HG03575 (cell line): ENCODE results near the gene AURKB.
"Not testable (repeated sequence)": the region's sequence is repeated elsewhere in the genome, so short reads cannot be mapped to it uniquely, and the experiment has no call there.

ENCODE experiments used
- ATAC-seq: cut with Tn5 transposase; IDR thresholded peaks from one replicate; pipeline ENCODE4 v1.9.1; 2021; ENCODE audit not compliant: unreplicated experiment, insufficient number of reproducible peaks, low FRiP score; ENCODE audit errors: extremely low read depth

AURKB gene

DNA sequence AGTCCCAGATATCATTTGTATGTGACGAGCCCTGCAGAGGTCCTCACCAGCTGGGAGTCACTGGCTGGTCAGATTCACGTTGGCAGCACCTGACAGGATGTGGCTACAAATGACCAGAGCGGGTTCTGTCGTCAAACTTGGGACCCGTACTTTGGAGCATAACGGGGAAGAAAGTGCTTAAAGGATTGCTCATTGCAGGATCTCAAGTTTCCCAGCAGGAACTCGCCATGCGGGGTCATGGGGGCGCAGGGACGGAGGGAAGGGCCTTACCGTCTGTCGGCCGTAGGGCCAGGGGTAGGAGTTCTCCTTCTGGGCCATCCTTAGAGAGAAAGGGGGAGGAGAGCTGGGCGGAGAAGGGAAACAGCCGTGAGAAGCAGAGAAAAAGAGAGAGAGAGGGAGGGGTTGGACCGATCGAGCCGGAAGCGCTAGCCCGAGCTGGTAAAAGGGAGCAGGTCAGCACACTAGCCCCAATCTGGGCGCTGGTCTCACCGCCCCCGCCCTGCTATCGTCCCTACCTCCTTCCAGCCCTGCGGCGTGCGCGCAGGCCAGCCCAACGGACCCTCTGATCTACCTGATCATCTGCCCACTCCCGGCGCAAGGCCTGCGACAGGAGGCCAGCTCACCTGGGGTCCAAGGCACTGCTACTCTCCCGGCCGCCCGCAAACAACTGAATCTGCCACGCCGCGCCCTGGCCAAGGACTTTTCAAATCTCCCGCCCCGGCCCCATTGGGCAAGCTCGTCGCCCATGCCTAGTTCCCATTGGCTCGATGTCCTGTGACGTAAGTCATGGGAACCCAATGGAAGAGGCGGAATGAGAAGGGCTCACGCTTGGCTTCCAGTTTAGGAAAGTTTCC lies at the start of gene AURKB:
AURKB (minus strand) TSS at position 669 of the 854 bp plus-strand sequence; CDS start at position 318, 351 bp downstream.
- no peak for ATAC-seq

DNA sequence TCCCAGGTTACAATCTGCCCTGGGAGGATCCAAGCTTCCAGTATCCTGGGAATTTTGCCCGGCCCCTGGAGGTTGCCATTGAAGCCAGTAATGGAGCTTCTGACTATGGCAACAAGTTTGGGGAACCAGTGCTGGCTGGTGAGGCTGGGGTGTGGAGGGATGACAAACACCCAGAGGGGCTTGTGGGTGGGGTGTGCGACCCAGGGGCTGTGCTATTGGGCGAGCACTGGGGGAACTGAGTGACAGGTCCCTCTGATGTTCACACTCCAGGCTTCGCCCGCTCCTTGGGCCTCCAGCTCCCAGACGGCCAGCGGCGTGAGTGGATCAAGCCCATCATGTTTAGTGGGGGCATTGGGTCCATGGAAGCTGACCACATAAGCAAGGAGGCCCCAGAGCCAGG lies 47.4 kb upstream of the AURKB start:
- no peak for ATAC-seq

DNA sequence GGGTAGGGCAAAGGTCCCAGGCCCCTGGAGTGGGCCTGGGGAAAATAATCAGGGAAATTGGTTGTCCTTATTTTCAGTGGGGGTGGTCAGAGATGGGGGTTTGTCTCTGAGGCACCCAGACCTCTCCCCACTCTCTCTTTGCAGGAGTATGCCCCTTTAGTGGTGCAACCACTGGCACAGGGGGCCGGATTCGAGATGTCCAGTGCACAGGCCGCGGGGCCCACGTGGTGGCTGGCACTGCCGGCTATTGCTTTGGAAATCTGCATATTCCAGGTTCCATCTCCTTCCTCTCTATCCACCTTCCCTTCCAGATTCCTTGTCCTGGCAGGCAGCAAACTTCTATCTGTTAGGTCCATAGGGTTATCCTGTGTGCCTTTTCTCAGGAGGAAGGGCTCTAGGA lies 46.3 kb upstream of the AURKB start:
- no peak for ATAC-seq

DNA sequence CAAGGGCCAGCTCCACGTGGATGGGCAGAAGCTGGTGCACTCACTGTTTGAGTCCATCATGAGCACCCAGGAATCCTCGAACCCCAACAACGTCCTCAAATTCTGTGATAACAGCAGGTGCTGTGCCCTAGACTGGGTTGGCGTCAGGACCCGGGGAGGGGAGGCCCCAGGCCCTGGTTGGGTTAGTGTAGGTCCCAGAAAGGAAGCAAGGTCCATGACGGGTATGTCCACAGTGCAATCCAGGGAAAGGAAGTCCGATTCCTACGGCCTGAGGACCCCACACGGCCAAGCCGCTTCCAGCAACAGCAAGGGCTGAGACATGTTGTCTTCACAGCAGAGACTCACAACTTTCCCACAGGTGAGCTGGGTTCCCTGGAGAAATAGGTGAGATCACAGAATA lies 45.9 kb upstream of the AURKB start:
- no peak for ATAC-seq

DNA sequence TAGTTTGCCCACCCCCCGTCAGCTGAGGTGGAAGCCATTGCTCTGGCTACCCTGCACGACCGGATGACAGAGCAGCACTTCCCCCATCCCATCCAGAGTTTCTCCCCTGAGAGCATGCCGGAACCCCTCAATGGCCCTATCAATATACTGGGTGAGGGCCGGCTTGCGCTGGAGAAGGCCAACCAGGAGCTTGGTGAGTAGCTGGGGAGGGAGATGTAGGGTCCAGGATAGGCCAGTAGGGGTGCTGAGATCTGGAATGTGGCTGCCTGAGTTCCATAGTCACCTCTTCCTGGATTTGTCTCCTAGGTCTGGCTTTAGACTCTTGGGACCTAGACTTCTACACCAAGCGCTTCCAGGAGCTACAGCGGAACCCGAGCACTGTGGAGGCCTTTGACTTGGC lies 45.1 kb upstream of the AURKB start:
- ATAC-seq: no peak

DNA sequence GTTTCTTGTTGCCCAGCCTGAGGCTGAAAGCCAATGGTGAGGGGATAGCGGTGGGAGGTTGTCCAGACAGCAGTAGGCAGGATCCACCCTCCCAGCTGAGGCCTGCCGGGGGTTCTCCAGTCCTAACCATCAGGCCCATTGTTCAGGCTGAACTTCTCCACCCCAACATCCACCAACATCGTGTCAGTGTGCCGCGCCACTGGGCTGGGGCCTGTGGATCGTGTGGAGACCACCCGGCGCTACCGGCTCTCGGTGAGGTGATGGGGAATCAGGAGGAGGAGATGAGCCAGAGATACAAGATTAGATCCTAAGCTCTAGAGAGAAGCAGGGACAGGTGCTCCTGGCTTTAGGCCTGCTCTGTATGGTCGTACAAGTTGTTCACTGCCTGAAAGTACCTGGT lies 44.5 kb upstream of the AURKB start:
- ATAC-seq: no peak

DNA sequence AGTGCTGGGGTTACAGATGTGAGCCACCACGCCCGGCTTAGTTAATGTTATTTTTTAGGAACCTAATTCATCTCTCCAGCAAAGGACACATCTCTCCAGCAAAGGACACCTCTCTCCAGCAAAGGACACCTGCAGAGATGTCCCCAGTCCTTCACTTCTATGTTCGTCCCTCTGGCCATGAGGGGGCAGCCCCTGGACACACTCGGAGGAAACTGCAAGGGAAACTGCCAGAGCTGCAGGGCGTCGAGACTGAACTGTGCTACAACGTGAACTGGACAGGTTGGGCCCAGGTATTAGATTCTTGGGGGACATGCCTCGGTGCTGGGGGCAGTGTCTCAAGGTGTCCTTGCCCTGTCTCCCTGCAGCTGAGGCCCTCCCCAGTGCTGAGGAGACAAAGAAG lies 43.4 kb upstream of the AURKB start:
- no peak for ATAC-seq

DNA sequence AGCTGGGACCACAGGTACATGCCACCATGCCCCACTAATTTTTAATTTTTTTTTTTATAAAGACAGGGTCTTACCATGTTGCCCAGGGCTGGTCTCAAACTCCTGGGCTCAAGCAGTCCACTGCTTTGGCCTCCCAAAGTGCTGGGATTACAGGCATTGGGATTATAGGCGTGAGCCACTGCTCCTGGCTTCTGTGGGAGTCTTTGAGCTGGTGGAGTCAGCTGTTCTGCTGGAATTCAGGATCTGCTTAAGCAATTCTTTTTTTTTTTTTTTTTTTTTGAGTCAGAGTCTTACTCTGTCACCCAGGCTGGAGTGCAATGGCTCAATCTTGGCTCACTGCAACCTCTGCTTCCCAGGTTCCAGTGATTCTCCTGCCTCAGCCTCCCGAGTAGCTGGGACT lies 41.0 kb upstream of the AURKB start:
- not testable (repeated sequence) for ATAC-seq

DNA sequence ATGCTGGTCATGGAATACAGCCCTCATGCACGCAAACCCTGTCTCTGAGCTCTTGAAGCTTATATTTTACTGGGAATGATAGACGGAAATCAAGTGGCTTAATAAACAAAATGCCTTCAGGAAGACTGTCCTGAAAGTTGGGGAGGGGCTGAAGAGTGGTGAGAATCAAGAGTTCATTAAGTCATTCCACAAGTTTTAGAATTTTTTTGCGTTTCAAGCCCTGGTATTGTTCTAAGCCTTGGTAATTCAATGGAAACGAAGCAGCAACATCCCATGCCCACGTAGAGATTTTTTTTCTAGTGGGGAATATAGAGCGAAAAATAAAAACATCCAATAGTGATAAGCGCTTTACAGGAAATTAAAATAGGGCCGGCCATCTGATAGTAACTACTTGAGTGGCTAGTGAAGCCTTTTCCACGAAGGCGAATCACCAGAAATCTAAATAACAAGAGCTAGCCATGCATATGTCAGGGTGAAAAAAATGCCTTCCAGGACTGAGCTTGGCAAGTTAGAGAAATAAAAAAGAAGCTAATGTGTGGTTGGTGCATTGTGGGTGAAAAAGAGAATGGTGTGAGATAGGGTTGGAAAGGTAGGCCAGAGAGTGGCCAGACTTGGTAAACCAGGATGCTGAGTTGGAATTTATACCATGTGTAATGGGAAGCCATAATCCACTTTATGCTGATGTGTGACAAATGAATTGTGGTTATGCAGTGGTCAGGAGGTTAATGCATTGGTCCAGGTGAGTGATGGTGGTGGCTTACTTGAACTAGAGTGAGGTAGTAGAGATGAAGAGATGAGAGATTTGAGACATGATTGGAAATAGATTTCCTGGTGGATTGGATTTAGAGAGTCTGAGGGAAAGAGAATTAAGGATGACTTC lies 39.5 kb upstream of the AURKB start:
- no peak for ATAC-seq

DNA sequence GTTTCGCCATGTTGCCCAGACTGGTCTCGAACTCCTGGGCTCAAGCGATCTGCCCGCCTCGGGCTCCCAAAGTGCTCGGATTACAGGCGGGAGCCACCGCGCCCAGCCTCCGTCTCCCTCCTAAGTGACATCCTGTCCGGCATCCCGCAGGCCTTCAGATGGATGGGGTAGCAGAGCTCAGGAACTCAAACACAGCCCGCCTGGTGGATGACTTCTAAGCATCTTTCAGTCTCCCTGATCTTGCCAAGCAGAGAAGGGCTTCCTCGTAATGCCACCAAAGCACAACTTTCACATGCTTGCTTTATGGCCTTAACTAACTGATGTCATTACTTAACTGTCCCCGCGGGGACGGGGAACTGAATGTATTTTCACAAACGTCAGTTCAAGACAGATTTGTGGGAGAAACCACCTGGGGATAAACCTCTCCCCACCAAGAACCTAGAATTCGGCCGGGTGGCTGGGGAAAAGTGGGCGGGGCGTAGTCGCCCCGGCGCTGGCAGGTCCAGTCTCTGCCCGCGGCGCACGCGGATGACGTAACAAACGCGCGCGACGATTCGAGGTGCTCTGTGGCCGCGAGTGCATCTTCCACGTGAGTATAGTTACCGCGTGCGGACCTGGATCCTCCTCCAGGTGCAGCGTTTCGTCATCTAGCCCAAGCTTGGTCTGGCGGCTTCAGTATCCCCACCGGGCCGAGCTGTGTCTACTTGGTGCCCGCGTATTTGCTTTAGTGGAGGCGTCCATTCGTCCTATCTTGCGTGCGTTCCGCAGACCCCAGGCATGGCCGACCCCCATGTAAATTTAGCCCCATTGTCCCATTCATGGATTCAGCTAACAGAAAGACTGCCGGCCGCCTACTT lies 38.6 kb upstream of the AURKB start, which contains the start of gene PFAS:
PFAS (plus strand) TSS at position 539 of the 857 bp plus-strand sequence. CDS start 4,649 bp downstream, outside the sequence.
- ATAC-seq: no peak

DNA sequence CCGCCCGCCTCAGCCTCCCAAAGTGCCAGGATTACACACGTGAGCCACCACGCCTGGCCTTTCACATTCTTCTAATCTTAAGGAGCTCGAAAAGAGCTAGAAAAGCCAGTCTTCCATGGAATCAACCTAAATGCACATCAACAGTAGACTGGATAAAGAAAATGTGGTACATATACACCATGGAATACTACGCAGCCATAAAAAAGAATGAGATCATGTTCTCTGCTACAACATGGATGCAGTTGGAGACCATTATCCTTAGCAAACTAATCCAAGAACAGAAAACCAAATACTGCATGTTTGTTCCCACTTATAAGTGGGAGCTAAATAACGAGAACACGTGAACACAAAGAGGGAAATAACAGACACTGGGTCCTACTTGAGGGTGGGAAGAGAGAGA lies 34.4 kb upstream of the AURKB start:
- ATAC-seq: no peak

DNA sequence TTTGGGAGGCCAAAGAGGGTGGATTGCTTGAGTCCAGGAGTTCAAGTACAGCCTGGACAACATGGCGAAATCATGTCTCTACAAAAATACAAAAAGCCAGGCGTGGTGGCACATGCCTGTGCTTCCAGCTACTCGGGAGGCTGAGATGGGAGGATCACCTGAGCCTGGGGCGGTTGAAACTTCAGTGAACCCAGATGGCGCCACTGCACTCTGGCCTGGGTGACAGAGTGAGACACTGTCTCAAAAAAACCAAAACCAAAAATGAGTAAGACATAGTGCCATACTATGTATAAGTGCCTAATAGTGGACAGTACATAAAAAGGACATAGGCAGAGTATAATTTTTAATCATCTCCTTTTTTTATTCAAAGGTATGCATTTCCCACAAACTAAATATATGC lies 33.5 kb upstream of the AURKB start:
- ATAC-seq: no peak

DNA sequence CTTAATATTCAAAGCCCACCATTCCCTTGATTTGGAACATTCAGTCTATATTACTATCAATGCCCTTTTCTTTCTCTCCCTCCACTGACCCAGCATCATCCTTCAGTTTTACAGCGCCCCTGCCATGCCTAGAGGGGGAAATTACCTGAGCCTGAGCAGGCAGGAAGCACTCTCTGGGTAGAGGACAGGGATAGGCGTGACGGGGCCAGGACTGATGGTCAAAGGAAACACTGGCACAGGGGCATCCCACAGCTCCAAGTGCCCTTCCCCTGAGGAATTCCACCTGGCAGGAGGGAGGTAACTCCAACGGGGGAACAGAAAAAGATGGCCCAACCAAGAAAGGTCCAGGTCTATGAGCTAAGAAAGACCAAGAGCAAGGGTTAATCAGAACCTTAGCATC lies 27.5 kb upstream of the AURKB start:
- ATAC-seq: no peak

DNA sequence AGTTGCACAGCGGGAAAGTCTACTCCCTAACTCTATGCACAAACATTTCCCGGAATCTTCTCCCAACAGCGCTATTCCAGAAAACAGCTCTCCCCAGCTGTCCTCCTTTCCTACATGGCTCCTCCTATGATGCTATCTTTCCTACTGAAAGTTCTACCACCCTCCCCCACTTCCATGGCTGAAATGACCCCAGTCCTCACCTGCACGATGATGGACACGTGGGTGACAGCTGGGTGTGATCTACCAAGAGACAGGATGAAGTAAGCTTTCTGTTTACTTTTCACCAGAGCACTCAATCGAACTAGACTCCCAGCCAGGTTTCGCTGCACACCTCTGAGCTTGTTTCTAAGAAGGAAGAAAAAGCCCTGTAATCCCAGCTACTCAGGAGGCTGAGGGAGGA lies 26.8 kb upstream of the AURKB start:
- no peak for ATAC-seq

DNA sequence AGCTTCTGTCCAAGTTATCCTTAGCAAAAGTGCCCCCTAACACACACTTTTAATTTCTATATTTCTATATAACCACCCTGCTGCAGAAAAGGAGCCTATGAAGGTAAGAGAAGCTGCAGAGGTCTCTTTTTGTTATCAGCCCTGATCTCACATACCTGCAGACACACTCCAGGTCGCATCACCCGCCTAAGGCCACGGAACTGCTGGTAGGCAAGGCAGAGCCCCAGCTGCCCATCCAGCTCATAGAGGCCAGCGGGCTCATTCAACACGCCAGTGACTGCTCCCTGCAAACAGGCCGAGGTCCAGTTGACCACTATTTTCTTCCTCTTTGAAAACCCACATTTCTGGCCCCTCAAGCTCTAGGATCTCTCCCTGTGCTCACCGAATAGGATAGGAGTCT lies 25.3 kb upstream of the AURKB start:
- ATAC-seq: no peak

DNA sequence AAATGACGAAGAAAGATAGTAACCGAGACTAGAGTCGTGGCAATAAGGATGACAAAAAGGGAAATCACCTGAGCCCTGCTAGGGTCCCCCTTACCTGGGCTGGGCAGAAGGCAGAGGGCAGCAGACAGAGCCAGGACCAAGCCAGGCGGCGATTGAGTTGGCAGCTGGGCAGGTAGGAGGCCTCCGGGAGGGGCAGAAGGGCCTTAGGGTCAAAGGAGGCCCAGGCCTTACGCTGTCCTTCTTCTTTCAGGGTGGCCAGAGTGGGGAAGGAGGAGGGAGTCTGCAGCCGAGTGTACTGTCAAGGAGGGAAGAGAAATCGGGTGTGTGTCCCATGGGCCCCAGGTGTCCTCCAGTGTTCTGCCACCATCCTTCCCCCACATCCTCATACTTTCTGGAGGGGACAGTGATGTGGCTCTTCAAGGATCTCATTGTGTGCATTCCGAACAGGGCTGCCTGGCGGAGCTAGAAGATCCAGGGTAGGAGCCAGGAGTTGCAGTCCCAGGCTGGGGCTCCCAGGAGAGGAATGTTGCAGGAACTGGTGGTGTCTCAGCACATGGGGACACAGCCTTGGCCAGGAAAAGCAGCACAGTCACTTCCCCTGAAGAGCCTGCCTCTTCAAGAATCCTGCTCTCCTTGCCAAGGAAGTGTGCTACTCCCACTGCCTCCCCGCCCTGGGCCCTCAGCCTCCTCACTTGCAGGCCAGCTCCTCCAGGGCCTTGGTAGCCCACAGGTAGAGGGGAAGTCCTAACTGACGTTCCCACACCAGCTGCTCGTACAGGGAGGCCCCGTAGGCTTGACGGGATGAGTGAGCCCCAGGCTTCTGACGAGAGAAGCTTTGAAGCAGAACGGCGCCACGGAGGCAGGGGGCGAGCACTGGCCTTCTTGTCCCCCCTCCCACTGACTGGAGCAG lies 24.2 kb upstream of the AURKB start:
- ATAC-seq: no peak

DNA sequence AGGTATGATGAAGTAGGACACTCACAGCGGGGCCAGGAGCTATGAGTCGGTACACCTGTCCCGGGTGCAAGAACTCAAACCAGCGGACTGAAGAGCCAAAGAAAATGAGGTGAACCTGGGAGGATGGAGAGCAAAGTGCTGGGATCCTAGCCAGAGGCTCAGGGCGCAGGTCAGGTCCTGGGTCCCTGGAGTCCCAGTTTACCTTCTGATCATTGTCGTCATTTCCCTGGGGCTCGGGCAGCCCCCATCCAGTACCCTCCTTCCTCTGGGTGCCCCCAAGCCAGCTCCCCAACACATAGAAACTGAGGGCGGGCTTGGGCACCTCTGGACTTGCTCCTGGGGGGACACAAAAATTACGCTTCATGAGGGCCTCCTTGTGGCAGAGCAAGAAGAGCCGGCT lies 21.3 kb upstream of the AURKB start:
- ATAC-seq: no peak

DNA sequence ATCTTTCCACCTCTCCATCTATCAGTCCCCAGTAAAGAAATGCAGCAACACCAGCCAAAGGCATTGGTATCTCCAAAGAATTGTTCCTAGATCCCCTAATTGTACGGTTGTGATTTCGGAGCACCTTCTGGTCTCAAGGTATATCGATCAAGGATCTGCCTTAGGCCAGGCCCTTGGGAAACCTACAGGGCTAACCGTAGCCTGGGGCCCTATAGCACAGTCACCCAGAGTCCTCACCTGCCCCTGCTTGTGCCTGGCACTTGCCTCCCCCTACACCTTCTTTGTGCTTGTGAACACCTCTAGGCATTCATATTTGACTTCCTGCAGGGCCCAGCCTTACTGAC lies 16.8 kb upstream of the AURKB start:
- no peak for ATAC-seq
